CD4-positive, alpha-beta T cell treated with Interleukin-1 beta for 1 hour (primary cell): ENCODE data around the gene DIABLO.
"Not testable (repeated sequence)": the region's sequence is repeated elsewhere in the genome, so short reads cannot be mapped to it uniquely, and the experiment has no call there.

Experiments used
- DNase-seq, 2 donors: peaks; one replicate each; pipeline ENCODE4 v3.0.0-alpha.2; 2020 to 2022

Gene DIABLO

DNA sequence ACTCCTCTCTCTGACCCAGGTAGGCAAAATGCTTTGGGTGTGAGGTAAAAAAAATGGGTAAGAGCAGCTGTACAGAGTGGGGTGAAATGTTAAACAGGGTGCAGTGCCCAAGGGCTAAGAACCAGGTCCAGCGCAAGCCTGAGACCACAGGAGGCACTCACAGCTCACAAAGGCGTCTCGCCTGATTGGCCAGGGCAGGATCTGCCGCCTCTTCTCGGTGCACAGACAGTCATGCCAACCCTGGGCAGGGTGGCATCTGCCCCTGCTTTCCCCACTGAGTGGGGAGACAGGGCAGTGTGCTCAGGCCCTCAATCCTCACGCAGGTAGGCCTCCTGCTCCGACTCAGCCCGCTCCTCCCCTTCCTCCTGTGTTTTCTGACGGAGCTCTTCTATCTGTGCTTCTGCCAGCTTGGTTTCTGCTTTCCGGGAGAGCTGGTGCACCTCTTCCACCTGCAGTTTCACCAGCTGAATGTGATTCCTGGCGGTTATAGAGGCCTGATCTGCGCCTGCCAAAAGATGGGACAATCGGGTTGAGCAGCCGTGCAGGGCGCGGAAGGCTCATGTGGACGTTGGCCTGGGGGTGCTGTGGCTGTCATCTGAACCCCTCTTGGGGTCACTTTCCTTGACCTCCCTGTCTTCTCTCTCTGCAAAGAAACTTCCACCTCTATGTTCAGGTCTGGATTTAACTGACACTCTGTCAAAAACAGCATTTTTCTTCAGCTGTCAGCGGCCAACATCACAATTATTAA lies 17.6 kb downstream of the DIABLO start:
- DNase-seq = no peak

DNA sequence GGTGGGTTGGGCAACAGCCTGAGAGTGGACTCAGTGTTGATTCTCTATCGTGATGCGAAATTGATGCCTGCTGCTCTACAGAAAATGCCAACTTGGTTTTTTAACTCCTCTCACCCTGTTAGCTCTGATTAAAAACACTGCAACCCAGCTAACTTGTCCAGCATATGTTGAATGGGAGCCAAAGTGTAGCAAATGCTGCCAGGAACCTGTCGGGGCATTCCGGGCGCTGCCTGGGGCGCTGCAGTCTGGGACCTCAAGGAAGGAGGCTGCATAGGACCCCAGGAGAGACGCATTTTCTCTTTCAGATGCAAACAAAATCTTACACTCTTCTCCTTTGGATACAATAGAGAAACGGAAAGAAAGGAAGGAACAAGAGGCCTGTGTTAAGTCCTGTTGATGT lies 18.5 kb downstream of the DIABLO start:
- no peak for DNase-seq

DNA sequence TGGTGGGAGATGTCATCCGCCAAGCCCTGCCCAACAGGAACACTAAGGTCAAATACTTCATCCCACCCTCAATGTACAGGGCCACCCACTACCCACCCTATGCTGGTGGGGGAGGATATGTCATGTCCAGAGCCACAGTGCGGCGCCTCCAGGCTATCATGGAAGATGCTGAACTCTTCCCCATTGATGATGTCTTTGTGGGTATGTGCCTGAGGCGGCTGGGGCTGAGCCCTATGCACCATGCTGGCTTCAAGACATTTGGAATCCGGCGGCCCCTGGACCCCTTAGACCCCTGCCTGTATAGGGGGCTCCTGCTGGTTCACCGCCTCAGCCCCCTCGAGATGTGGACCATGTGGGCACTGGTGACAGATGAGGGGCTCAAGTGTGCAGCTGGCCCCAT lies 18.9 kb downstream of the DIABLO start:
- no peak for DNase-seq

DNA sequence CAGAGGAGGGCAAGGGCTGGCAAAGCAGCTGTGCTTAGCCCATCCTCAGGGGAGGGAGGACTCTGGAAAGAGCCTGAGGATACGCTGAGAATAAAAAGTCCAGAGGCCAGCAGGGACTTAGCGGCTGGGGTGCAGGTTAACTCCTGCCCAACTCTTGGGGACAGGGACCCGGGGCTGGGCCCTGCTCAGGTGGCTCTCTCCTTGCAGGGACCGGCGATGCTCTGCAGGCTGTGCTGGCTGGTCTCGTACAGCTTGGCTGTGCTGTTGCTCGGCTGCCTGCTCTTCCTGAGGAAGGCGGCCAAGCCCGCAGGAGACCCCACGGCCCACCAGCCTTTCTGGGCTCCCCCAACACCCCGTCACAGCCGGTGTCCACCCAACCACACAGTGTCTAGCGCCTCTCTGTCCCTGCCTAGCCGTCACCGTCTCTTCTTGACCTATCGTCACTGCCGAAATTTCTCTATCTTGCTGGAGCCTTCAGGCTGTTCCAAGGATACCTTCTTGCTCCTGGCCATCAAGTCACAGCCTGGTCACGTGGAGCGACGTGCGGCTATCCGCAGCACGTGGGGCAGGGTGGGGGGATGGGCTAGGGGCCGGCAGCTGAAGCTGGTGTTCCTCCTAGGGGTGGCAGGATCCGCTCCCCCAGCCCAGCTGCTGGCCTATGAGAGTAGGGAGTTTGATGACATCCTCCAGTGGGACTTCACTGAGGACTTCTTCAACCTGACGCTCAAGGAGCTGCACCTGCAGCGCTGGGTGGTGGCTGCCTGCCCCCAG lies 19.6 kb downstream of the DIABLO start:
- no peak for DNase-seq

DNA sequence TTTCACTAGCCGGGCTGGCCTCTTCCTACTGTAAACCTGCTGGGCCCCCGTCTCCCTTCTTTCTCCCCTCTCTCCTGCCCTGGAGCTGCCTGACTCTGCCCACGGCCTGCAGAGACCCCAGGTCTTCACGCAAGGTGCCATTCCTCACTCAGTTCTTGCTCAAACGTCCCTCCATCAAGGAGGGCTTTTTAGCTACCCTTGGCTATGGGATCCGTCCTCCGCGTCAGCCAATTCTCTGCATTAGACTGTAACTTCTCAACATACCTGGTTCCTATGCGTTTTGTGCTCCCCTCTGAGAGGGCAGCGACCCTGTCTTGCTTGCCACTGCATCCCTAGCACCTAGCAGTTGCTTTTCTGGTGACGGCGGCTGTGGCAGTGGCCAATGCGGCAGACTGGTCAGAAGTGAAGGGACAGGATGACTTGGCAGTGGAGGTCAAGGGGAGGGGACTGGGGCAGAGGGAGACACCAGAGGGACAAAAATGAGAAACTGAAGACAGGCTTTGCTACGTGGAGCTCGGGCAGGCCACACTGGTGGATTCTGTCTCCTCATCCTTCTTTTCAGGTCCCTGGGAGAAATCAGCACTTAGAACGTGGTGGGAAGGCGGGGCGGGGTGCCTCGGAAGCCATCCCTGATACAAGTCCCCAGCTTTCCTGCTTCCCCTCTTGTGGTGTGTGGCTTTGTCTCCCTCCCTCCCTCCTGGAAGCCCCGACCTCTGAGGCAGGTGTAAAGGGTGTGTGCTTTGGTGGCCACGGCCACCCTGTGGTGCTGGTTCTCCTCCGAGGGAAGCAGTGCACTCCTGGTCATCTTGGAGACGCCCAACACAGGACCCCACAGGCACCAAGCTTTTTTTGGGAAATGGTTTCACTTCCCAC lies 20.6 kb downstream of the DIABLO start:
- DNase-seq = no peak

DNA sequence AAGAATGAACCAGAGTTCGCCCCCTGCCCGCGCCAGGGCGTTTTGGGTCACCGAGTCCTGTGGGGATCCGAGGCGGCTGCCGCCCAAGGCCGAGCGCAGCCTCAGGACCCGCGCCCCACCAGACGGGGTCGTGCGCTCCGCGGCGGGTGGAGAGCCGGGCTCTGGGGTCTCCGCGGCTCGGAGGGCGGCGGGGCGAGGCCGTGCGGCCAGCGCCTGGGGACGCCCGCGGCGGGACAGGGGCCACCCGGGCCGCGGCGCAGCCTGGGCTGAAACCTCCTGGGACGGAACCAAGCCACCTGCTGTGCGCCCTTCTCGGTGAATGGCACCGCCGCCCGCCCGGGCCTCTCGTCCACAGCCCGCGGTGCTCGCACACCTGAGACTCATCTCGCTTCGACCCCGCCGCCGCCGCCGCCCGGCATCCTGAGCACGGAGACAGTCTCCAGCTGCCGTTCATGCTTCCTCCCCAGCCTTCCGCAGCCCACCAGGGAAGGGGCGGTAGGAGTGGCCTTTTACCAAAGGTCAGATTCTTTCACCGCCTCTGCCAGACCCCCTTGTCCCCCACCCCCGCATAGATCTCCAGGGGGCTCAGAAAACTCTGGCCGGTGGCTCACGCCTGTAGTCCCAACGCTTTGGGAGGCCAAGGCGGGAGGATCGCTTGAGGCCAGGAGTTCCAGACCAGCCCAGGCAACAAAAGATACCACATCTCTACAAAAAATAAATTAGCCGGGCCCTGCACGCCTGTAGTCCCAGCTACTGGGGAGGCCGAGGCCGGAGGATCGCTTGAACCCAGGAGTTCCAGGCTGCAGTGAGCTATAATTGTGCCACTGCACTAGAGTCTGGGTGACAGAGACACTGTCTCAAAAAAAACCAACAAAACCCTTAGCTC lies 21.4 kb downstream of the DIABLO start:
- no peak for DNase-seq

DNA sequence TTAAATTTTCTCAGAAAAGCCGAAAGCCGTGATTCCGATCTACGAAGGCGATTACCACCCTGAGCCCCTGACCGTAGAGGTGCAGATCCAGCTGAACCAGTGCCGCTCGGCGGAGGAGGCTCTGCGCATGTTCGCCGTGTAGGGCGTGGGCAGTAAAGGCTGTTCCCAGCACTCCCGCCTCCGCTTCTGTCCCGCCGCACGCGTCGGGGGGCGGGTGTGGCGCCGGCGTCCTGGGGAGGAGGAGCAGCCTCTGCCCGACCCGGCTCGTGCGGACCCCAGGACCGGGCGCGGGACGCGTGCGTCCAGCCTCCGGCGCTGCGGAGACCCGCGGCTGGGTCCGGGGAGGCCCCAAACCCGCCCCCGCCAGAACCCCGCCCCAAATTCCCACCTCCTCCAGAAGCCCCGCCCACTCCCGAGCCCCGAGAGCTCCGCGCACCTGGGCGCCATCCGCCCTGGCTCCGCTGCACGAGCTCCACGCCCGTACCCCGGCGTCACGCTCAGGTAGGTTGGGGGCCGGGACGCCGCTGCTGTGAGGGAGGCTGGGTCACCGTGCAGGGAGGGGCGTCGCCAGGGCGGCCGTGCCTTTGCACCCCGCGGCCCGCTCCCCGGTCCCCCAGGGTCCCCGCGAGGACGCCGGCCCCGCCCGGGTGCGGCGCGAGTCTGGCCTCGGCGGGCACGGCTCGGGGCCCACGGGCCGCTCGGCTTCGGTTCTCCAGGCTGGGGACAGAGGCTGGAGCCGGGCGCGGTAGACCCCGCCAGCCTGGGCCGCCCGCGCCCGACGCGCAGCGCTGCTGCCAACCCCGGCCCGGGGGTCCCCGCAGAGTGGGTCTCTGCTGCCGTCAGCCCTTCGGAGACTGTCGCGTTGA lies 22.3 kb downstream of the DIABLO start, which contains the start of gene B3GNT4:
B3GNT4 (plus strand) TSS at position 409 of the 866 bp plus-strand sequence. CDS start 910 bp downstream, outside the sequence.
- peak; percentile 58 to 77 for DNase-seq

DNA sequence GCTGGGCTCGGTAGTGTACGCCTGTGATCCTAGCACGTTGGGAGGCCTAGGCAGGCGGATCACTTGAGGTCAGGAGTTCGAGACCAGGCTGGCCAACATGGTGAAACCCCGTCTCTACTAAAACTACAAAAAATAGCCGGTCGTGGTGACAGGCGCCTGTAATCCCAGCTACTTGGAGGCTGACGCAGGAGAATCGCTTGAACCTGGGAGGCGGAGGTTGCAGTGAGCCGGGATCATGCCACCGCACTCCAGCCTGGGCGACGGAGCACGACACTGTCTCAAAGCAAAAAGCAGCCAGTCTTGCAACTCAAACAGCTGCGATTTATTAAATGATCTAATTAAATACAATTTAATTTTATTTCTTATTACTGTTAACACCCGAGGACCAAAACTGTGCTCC lies 23.0 kb downstream of the DIABLO start:
- not testable (repeated sequence) for DNase-seq

DNA sequence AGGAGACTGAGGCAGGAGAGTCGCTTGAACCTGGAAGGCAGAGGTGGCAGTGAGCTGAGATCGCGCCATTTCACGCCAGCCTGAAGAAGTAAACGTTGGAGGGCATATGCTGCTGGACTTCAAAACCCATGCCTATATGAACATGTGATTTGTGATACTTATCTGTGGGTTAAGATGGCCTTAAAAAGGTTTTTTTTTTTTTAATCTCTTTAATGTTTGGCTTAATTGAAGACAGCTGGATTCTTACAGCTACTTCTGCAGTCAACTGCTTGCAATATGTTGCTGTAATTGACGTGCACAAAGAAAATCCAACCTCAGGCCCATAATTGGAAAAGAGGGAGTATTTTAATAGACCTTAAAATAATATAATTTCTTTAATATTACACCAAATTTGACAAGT lies 23.8 kb downstream of the DIABLO start:
- DNase-seq = no peak

DNA sequence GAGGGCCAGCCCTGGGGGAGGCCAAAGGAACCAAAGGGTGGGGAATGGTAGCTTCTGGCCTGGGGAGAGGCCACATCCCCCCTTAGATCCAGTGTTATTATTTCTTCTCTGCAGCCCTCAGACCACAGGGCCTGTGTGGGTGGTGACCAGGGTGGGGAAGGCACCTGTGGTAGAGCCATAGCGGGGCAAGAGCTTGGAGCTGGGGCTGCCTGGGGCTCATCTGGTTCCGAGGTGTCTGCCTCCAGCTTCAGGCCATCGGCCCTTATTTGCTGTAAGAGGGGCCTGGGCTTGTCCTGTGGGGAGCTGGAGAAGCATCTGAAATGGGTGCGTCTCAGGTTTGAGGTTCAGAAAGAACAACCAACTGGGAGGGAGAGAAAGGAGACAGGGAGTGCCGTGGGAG lies 24.5 kb downstream of the DIABLO start:
- no peak for DNase-seq

DNA sequence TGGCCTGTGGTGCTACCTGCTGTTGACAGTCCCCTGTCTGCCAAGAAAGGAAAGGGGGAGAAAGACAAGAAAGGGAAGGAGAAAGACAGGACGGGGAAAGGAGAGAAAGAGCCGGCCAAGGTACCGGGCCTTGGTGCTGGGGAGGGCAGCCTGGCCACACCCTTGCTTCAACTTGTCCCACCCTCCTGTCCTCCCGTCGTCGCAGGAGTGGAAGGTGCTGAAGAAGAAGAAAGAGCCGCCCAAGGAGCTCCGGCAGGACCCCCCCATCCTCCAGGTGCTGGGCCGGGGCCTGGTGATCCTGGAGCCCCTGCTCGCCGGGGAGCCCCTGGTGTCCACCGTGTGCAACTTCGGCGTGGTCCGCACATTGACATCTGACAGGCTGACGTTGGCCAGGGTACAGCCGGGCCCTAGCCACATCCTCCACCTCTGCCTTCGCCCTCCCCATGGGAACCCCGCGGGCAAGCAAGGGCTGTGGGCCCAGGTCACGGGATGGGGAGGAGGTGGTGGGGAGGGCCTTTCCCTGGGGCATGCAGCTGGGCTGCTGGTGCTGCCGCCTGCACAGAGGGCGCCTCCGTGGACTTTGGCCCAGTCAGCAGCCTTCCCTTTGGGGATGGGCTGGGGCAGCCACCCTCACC lies 25.2 kb downstream of the DIABLO start:
- no peak for DNase-seq

DNA sequence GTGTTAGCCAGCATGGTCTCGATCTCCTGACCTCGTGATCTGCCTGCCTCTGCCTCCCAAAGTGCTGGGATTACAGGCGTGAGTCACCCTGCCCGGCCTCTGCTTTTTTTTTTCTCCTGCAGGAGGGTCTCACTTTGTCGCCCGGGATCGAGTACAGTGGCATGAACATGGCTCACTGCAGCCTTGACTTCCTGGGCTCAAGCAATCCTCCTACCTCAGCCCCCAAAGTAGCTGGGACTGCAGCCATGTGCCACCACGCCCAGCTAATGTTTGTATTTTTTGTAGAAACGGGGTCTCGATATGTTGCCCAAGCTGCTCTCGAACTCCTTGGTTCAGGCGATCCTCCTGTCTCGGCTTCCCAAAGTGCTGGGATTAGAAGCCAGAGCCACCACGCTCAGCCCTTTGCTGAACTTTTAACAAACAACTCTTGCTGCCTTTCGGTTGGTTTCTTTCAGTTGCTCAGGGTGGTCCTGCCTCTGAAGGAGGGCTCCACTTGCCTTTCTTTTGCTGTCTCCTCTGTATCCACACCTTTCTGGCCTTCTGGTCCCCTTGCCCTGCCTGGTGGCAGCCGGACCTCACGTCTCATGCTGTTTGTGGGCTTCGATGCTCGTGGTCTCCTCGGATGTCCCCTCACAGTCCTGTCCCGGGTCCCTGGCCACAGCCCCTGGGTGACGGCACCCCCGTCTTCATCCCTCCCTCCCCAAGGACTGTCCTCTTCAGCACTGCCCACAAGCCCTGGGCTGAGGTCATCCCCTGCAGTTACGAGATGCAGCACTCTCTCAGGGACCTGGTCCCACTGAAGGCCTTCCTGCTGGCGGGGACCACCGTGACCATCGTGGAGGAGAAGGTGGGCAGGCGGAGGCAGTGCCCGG lies 26.1 kb downstream of the DIABLO start:
- DNase-seq = no peak

DNA sequence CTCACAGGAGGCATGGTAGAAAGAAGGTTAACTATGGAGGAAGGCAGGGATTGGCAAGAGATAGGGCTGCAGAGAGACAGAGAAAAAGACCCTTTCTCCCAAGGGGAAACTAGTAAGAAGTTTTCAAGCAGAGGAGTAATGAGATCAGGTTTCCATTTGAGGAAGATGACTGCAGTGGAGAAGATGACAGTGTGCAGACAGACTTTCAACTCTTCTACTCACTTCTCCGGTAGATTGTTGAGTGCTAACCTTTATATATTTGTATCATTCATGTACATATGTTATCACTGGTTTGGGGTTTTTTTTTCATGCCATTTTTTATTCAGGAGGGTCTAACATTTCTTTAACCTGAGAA lies 28.3 kb downstream of the DIABLO start:
- DNase-seq = no peak

DNA sequence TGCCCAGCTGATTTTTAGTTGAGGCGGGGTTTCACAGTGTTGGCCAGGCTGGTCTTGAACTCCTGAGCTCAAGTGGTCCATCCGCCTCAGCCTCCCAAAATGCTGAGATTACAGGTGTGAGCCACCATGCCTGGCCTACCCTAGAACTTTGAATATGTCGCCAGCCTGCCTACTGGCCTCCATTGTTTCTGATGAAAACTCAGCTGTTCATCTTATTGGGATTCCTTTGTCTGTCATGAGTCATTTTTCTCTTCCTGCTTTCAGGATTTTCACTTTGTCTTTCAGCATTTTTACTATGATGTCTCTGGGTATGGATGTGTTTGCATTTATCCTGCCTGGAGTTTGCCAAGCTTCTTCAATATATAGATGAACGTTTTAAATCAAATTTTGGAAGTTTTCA lies 30.4 kb downstream of the DIABLO start:
- no peak for DNase-seq

DNA sequence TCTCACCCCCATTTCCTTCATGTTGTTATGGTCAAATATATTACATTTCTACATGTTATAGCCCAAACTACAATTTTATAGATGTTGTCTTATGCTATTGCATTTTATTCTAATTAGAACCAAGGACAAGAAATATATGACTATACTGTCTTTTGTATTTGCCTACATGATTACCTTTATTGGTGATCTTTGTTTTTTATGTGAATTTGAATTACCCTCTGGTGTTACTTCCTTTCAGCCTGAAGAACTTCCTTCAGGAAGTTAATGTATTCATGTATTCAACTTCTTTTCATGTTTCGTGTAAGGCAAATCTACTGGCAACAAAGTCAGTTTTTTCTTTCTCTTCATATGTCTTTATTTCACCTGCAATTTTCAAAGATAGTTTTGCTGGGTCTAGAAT lies 31.0 kb downstream of the DIABLO start:
- no peak for DNase-seq

DNA sequence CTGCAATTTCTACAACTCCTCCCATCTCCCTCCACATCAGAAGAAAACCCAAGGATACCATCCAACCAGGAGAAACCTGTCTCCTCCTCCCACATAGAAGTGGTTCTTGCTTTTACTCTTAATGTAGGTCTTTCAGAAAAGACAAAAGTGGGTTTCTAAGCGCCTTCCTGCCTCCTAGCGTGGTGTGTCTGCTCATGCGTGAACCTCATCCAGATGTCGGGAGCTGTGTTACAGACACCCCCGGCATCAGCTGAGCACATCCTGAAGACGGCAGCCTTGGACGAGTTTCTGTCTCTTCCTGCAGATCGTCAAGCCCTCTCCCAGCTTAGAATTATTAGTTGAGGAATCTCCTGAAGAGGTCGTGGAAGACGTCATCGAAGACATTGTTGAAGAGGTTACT lies 33.4 kb downstream of the DIABLO start:
- no peak for DNase-seq

DNA sequence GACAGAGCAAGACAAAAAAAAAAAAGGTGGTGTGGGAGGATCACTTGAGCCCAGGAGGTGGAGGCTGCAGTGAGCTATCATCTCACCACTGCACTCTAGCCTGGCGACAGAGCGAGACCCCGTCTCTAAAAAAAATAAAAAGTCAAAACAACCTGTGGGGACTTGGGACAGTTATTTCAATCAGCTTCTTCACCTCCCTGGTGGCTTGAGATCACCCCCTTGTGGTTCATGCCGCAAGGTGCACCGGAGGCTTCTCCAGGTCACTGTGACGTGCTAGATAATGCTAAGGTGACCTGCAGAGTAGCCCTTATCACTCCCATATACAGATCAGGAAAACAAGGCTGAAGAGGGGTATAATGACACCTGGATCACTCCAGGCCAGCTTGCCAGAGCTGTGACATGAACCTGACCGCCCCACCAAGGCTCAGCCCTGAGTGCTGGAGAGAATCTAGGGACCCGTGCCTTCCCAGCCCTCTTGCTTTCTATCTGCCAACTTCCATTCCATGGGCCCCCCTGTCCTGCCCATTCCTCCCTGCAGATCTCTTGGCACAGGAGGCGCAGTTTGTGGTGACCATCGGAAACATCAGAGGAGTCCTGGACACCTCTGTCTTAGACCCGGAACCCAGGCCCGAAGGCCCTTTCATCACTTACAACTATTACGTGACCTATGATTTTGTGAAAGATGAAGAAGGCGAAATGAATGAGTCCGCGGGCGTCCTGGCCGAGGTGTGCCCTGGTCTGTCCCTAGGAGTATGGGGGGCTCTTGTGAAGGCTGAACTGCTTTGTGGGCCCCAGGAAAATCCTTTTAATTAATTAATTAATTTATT lies 34.8 kb downstream of the DIABLO start:
- peak; percentile 70 to 72 for DNase-seq

DNA sequence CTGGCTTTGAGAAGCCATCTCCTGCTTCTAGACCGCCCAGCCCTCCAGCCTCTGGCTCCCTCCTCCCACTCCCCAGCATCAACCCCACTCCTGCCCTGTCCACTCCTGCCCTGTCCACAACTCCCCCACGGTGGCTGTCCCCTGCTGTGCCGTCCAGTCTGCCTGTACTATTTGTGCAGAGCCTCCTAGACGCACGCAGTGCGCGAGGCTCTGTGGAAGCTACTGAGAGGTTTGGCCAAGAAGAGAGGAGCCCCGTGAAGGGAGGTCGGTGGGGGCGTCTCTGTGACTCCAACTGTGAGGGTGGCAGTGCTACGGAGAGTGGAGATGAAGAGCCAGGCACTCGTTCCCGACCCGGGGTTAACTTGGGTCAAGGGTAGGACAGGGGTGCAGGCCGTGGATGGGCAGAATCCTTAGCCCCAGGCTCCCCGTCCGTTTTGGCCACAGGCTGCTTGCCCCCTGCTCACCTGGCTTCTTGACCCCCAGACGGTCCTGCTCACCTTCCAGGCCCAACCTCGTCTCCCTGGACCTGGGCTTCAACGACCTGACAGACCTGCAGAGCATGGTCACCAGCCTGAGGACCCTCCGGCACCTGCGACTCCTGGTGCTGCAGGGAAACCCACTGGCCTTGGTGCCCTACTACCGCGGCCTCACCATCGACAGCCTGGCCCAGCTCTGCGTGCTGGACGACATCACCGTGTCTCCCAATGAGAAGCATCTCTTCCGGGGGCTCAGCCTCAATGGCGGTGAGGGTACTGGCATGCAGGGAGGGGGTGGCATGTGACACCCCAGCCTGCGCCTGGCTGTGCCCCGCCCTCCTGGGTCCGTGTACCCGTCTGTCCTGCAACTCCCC lies 36.0 kb downstream of the DIABLO start:
- DNase-seq = no peak
